GM23338 (cell line): ENCODE measurements around the gene BLM. TPM values are rescaled to one million over a fixed set of nuclear protein-coding genes. Genes with fewer than 3 reads are reported as not detected.

Source experiments
- ATAC-seq: fragments of 200-7000 bp; cut with Tn5 transposase; 3 replicates; pipeline ENCODE4 v1.9.1; 2020
- DNase-seq: peaks from one replicate; pipeline ENCODE4 v3.0.0-alpha.2; 2015; ENCODE audit warnings: low spot score
- H2AFZ ChIP-seq: fragments of 200-600 bp; sonication (generic); 2 replicates; pipeline ENCODE4 v1.8.0; 2016; ENCODE audit warnings: antibody characterized with exemption, mild to moderate bottlenecking, moderate library complexity
- H3F3A ChIP-seq: fragments of 200-600 bp; sonication (generic); replicated peaks from 2 replicates; pipeline ENCODE4 v1.8.0; 2017; ENCODE audit warnings: antibody characterized with exemption, mixed run types, low read depth
- H3K27ac ChIP-seq: fragments of 200-600 bp; sonication (generic); 2 replicates; pipeline ENCODE4 v1.6.1; 2016; ENCODE audit warnings: low read depth
- H3K27me3 ChIP-seq: fragments of 200-600 bp; sonication (generic); 2 replicates; pipeline ENCODE4 v1.8.0; 2016; ENCODE audit warnings: mild to moderate bottlenecking, mixed run types, moderate library complexity; ENCODE audit not compliant: insufficient read depth
- H3K36me3 ChIP-seq: fragments of 200-600 bp; sonication (generic); 2 replicates; pipeline ENCODE4 v1.8.0; 2016; ENCODE audit warnings: mild to moderate bottlenecking; ENCODE audit not compliant: insufficient read depth
- H3K4me1 ChIP-seq: fragments of 200-600 bp; sonication (generic); 2 replicates; pipeline ENCODE4 v1.8.0; 2016; ENCODE audit warnings: mild to moderate bottlenecking, moderate library complexity; ENCODE audit not compliant: insufficient read depth
- H3K4me2 ChIP-seq: fragments of 200-600 bp; sonication (generic); 2 replicates; pipeline ENCODE4 v1.7.1; 2017; ENCODE audit warnings: mixed run types
- H3K4me3 ChIP-seq: fragments of 200-600 bp; sonication (generic); 2 replicates; pipeline ENCODE4 v1.6.1; 2016; ENCODE audit warnings: mixed run types
- H3K79me2 ChIP-seq: fragments of 200-600 bp; sonication (generic); replicated peaks from 2 replicates; pipeline ENCODE4 v1.8.0; 2017; ENCODE audit warnings: mild to moderate bottlenecking; ENCODE audit not compliant: insufficient read depth
- H3K9me2 ChIP-seq: fragments of 200-600 bp; sonication (generic); 2 replicates; pipeline ENCODE4 v1.8.0; 2017; ENCODE audit not compliant: insufficient read depth
- H4K20me1 ChIP-seq: fragments of 200-600 bp; sonication (generic); replicated peaks from 2 replicates; pipeline ENCODE4 v1.8.0; 2017; ENCODE audit warnings: mild to moderate bottlenecking; ENCODE audit not compliant: insufficient read depth
- H3K27ac Mint-ChIP-seq: 2 replicates; pipeline ENCODE4 v1.8.0; 2020; ENCODE audit warnings: inconsistent platforms, mild to moderate bottlenecking, moderate library complexity, mixed read lengths
- H3K27me3 Mint-ChIP-seq: 3 replicates; pipeline ENCODE4 v1.8.0; 2022; ENCODE audit warnings: low read depth, mild to moderate bottlenecking, moderate library complexity, mixed read lengths, inconsistent platforms; ENCODE audit not compliant: insufficient read depth, poor library complexity
- H3K36me3 Mint-ChIP-seq: 3 replicates; pipeline ENCODE4 v1.8.0; 2021; ENCODE audit warnings: low read depth, mild to moderate bottlenecking, inconsistent platforms, moderate library complexity, mixed read lengths
- H3K4me1 Mint-ChIP-seq: 3 replicates; pipeline ENCODE4 v1.8.0; 2020; ENCODE audit warnings: mild to moderate bottlenecking, inconsistent platforms, mixed read lengths
- H3K4me3 Mint-ChIP-seq: 3 replicates; pipeline ENCODE4 v1.8.0; 2021; ENCODE audit warnings: moderate library complexity, mild to moderate bottlenecking, inconsistent platforms, mixed read lengths
- H3K9me3 Mint-ChIP-seq: 3 replicates; pipeline ENCODE4 v1.8.0; 2020; ENCODE audit warnings: moderate library complexity, mild to moderate bottlenecking, inconsistent platforms, mixed read lengths
- CREB1 ChIP-seq: fragments of 250-450 bp; sonication (Bioruptor Pico); IDR thresholded peaks from 2 replicates; pipeline ENCODE4 v1.5.0; 2020; ENCODE audit warnings: low read depth, mild to moderate bottlenecking, moderate library complexity
- ETS1 ChIP-seq: IDR thresholded peaks from 2 replicates; pipeline ENCODE4 v1.6.1; 2016; ENCODE audit warnings: antibody characterized with exemption
- EZH2 ChIP-seq: fragments of 200-600 bp; sonication (generic); IDR thresholded peaks from one replicate; pipeline ENCODE4 v1.8.0; 2017; ENCODE audit warnings: antibody characterized with exemption, mild to moderate bottlenecking, low read depth; ENCODE audit not compliant: unreplicated experiment
- EZH2phosphoT487 ChIP-seq: fragments of 200-600 bp; sonication (generic); IDR thresholded peaks from one replicate; pipeline ENCODE4 v1.8.1; 2018; ENCODE audit warnings: antibody characterized with exemption; ENCODE audit not compliant: unreplicated experiment
- JUNB ChIP-seq: IDR thresholded peaks from one replicate; pipeline ENCODE4 v1.6.1; 2016; ENCODE audit warnings: antibody characterized with exemption; ENCODE audit not compliant: unreplicated experiment
- NANOG ChIP-seq: IDR thresholded peaks from 2 replicates; pipeline ENCODE4 v1.6.1; 2016; ENCODE audit warnings: antibody characterized with exemption, borderline replicate concordance
- POLR2AphosphoS5 ChIP-seq: IDR thresholded peaks from 2 replicates; pipeline ENCODE4 v1.6.1; 2016; ENCODE audit warnings: antibody characterized with exemption, low read depth
- REST ChIP-seq: IDR thresholded peaks from one replicate; pipeline ENCODE4 v1.6.1; 2018; ENCODE audit warnings: antibody characterized with exemption; ENCODE audit not compliant: unreplicated experiment
- STAT1 ChIP-seq: IDR thresholded peaks from one replicate; pipeline ENCODE4 v1.6.1; 2016; ENCODE audit warnings: antibody characterized with exemption; ENCODE audit not compliant: unreplicated experiment
- ZNF114 ChIP-seq: fragments of 250-450 bp; sonication (Bioruptor Pico); IDR thresholded peaks from 2 replicates; pipeline ENCODE4 v1.5.0; 2020; ENCODE audit warnings: mild to moderate bottlenecking, moderate library complexity
- ZNF331 ChIP-seq: fragments of 250-450 bp; sonication (Bioruptor Pico); IDR thresholded peaks from 2 replicates; pipeline ENCODE4 v1.5.0; 2020; ENCODE audit warnings: low read depth, mild to moderate bottlenecking, moderate library complexity
- ZNF462 ChIP-seq: fragments of 250-450 bp; sonication (Bioruptor Pico); IDR thresholded peaks from 2 replicates; pipeline ENCODE4 v1.5.0; 2020; ENCODE audit warnings: mild to moderate bottlenecking, moderate library complexity
- polyA plus RNA-seq: library from polyadenylated mRNA; unstranded; fragments of >200 nt; fragmentation: Nextera tagmentation; extraction: Ambion mirVana; gene quantifications from 2 replicates; pipeline ENCODE4 v1.2.1, GENCODE V29; 2016
- total RNA-seq: library from RNA; depleted of rRNA; stranded (reverse); fragments of >200 nt; shearing (Covaris generic); gene quantifications from 2 replicates; pipeline ENCODE4 v1.2.3, GENCODE V29; 2014
- TF ChIP-seq, protein P1 (sequence below), 2 experiments: fragments of 200-600 bp in 1 of 2; sonication (generic) in 1 of 2; conservative IDR thresholded peaks; 2 replicates each; pipeline versions ENCODE4 v1.5.1 to v1.6.1; 2016 to 2017; ENCODE audit warnings: antibody characterized with exemption in 2 of 2, low read depth in 2 of 2, mild to moderate bottlenecking in 2 of 2, moderate library complexity in 1 of 2

BLM gene
- total and polyA plus RNA-seq, 2 experiments from 2014 or later, result 43.1 to 43.3 TPM

DNA sequence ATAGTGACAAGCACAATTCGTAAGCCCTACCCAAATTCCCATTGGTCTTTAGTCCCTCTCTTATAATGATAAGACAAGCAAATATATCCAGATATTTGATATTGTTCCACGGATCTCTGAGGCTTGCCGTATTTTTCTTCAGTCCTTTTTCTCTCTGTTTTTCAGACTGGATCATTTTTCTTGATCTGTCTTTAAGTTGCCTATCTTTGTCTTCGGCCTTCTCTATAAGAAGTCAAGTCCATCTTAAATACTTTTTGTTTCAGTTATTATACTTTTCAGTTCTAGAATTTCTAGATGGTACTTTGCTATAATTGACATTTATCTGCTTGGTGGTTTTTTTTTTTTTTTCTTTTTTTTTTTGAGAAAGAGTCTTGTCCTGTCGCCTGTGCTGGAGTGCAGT is 13.7 kb upstream of the BLM start (continued):
- TF ChIP-seq ZNF462 (CRISPR knock-in tag) (no peak), EZH2 (no peak), POLR2AphosphoS5 (no peak), JUNB (no peak)

GRCh38 chr15:90705212-90705611 is 11.9 kb upstream of the BLM start:
- no peak for DNase-seq
- Histone ChIP-seq H3F3A (no peaks in the 10 kb centered on the region), H3K4me3 (no peak overlapping the region), H3K27me3 (no peaks in the 10 kb centered on the region), H3K79me2 (no peaks in the 10 kb centered on the region), H3K4me2 (no peak overlapping the region), H4K20me1 (no peaks in the 10 kb centered on the region), H2AFZ (no peak overlapping the region), H3K36me3 (no peaks in the 10 kb centered on the region), H3K9me2 (no peaks in the 10 kb centered on the region), H3K4me1 (no peaks in the 10 kb centered on the region), H3K27ac (no peak overlapping the region)
- Mint-ChIP-seq H3K36me3 (peaks cover 5% of the 10 kb centered on the region; the same call in 1 of the 3 replicates), H3K4me3 (no peak overlapping the region), H3K27me3 (peaks cover 4% of the 10 kb centered on the region), H3K27ac (no peak overlapping the region), H3K9me3 (no peaks in the 10 kb centered on the region), H3K4me1 (no peaks in the 10 kb centered on the region; the same call in 1 of the 3 replicates)
- ATAC-seq, result no peak
- no peak for TF ChIP-seq ETS1
- TF ChIP-seq EZH2phosphoT487, result no peak
- no peak for TF ChIP-seq ZNF331 (CRISPR knock-in tag)
- no peak for TF ChIP-seq POLR2AphosphoS5
- no peak for TF ChIP-seq STAT1
- TF ChIP-seq, protein P1, sequence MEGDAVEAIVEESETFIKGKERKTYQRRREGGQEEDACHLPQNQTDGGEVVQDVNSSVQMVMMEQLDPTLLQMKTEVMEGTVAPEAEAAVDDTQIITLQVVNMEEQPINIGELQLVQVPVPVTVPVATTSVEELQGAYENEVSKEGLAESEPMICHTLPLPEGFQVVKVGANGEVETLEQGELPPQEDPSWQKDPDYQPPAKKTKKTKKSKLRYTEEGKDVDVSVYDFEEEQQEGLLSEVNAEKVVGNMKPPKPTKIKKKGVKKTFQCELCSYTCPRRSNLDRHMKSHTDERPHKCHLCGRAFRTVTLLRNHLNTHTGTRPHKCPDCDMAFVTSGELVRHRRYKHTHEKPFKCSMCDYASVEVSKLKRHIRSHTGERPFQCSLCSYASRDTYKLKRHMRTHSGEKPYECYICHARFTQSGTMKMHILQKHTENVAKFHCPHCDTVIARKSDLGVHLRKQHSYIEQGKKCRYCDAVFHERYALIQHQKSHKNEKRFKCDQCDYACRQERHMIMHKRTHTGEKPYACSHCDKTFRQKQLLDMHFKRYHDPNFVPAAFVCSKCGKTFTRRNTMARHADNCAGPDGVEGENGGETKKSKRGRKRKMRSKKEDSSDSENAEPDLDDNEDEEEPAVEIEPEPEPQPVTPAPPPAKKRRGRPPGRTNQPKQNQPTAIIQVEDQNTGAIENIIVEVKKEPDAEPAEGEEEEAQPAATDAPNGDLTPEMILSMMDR (conservative IDR thresholded peaks at IDR 0.05; ENCODE audit: low read depth in 2 of 2), result no peak
- TF ChIP-seq CREB1 (CRISPR knock-in tag), result no peak
- no peak for TF ChIP-seq ZNF114
- no peak for TF ChIP-seq NANOG
- TF ChIP-seq REST, result no peak
